ENCODE measurements around the gene EIF3L.

EIF3L gene

DNA sequence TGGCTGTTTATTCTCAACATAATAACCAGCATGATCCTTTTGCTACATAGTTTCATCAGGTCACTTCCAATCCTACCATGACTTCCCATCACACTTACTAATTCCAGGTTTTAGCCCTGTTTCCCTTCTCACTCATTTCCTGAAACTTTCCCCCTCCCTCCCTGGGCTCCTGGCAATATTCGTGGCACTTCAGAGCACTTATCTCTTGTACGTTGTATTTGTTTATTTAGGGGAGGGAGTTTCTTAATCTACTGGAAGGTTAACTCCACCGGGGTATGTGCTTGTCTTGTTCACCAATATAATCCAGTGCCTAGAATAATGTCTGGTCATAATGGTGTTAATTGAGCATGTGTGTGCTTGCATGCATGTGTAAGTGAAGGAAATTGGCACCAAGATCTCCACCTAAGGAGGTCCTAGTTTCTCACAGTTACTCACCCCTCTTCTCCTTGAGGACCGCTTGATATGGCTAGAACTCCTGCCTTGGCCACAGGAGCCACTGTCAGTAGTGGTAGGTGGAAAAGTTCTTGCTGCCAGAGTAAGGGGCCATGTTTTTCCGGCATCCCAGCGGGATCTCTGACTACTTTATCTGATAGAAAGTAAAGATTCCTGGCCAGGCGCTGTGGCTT is 11.7 kb downstream of the EIF3L start:
- Histone ChIP-seq H3K9ac (ENCODE audit: low read depth, low read length) (no peak overlapping the region), H3K36me3 (ENCODE audit: control insufficient read depth, insufficient read depth, low read length) (peaks cover 94% of the 10 kb centered on the region)

GRCh38 chr22:37862570-37863325 is 13.5 kb downstream of the EIF3L start:
- no peak overlapping the region for H3K9ac ChIP-seq (ENCODE audit: low read depth, low read length)
- H3K9me3 ChIP-seq (ENCODE audit: control insufficient read depth, insufficient read depth, low read length) = no peaks in the 10 kb centered on the region
- peaks cover 94% of the 10 kb centered on the region for H3K36me3 ChIP-seq (ENCODE audit: control insufficient read depth, insufficient read depth, low read length)
- H3K4me1 ChIP-seq (ENCODE audit: control insufficient read depth, insufficient read depth, low read length) = 0 out of 2 replicates have a peak, but pooled peaks cover 4% of the 10 kb centered on the region
- H3K4me3 ChIP-seq (ENCODE audit: low read depth, low read length) = no peak overlapping the region
- peak overlapping the region; percentile 68 for H3K27ac ChIP-seq (ENCODE audit: low read depth, low read length)
- H3K27me3 ChIP-seq (ENCODE audit: control insufficient read depth, insufficient read depth, low read length) = no peaks in the 10 kb centered on the region

More for the DNA sequence above, 11.7 kb downstream of the EIF3L start:
- Histone ChIP-seq H3K27ac (ENCODE audit: low read depth, low read length) (no peak overlapping the region), H3K4me1 (ENCODE audit: control insufficient read depth, insufficient read depth, low read length) (0 out of 2 replicates have a peak, but pooled peaks cover 4% of the 10 kb centered on the region), H3K27me3 (ENCODE audit: control insufficient read depth, insufficient read depth, low read length) (no peaks in the 10 kb centered on the region), H3K9me3 (ENCODE audit: control insufficient read depth, insufficient read depth, low read length) (no peaks in the 10 kb centered on the region), H3K4me3 (ENCODE audit: low read depth, low read length) (no peak overlapping the region)

- Histone ChIP-seq H3K36me3 (ENCODE audit: control insufficient read depth, insufficient read depth, low read length) (peaks cover 89% of the 10 kb centered on the region), H3K27me3 (ENCODE audit: control insufficient read depth, insufficient read depth, low read length) (no peaks in the 10 kb centered on the region), H3K4me1 (ENCODE audit: control insufficient read depth, insufficient read depth, low read length) (0 out of 2 replicates have a peak, but pooled peaks cover 4% of the 10 kb centered on the region), H3K27ac (ENCODE audit: low read depth, low read length) (no peak overlapping the region), H3K4me3 (ENCODE audit: low read depth, low read length) (no peak overlapping the region), H3K9ac (ENCODE audit: low read depth, low read length) (no peak overlapping the region), H3K9me3 (ENCODE audit: control insufficient read depth, insufficient read depth, low read length) (no peaks in the 10 kb centered on the region)
These were observed 16.3 kb downstream of the EIF3L start for GRCh38 chr22:37865510-37865909.

GRCh38 chr22:37870273-37870672 is 21.1 kb downstream of the EIF3L start:
- Histone ChIP-seq H3K27ac (ENCODE audit: low read depth, low read length) (peak overlapping the region; percentile 0), H3K36me3 (ENCODE audit: control insufficient read depth, insufficient read depth, low read length) (peaks cover 88% of the 10 kb centered on the region), H3K9me3 (ENCODE audit: control insufficient read depth, insufficient read depth, low read length) (no peaks in the 10 kb centered on the region), H3K27me3 (ENCODE audit: control insufficient read depth, insufficient read depth, low read length) (no peaks in the 10 kb centered on the region), H3K4me3 (ENCODE audit: low read depth, low read length) (no peak overlapping the region), H3K9ac (ENCODE audit: low read depth, low read length) (no peak overlapping the region), H3K4me1 (ENCODE audit: control insufficient read depth, insufficient read depth, low read length) (no peaks in the 10 kb centered on the region)

- H3K9me3 ChIP-seq (ENCODE audit: control insufficient read depth, insufficient read depth, low read length) = no peaks in the 10 kb centered on the region
- H3K36me3 ChIP-seq (ENCODE audit: control insufficient read depth, insufficient read depth, low read length) = peaks cover 86% of the 10 kb centered on the region
- H3K9ac ChIP-seq (ENCODE audit: low read depth, low read length) = no peak overlapping the region
- no peaks in the 10 kb centered on the region for H3K4me1 ChIP-seq (ENCODE audit: control insufficient read depth, insufficient read depth, low read length)
- no peak overlapping the region for H3K27ac ChIP-seq (ENCODE audit: low read depth, low read length)
- H3K4me3 ChIP-seq (ENCODE audit: low read depth, low read length) = no peak overlapping the region
- no peaks in the 10 kb centered on the region for H3K27me3 ChIP-seq (ENCODE audit: control insufficient read depth, insufficient read depth, low read length)
These were observed 31.6 kb downstream of the EIF3L start for GRCh38 chr22:37880668-37881440.

- H3K27me3 ChIP-seq (ENCODE audit: control insufficient read depth, insufficient read depth, low read length) = no peaks in the 10 kb centered on the region
- no peak overlapping the region for H3K9ac ChIP-seq (ENCODE audit: low read depth, low read length)
- no peak overlapping the region for H3K27ac ChIP-seq (ENCODE audit: low read depth, low read length)
- H3K9me3 ChIP-seq (ENCODE audit: control insufficient read depth, insufficient read depth, low read length) = no peaks in the 10 kb centered on the region
- H3K36me3 ChIP-seq (ENCODE audit: control insufficient read depth, insufficient read depth, low read length) = peaks cover 82% of the 10 kb centered on the region
- no peak overlapping the region for H3K4me3 ChIP-seq (ENCODE audit: low read depth, low read length)
- no peaks in the 10 kb centered on the region for H3K4me1 ChIP-seq (ENCODE audit: control insufficient read depth, insufficient read depth, low read length)
These were observed 35.2 kb downstream of the EIF3L start for GRCh38 chr22:37884420-37884819.

- Histone ChIP-seq H3K4me3 (ENCODE audit: low read depth, low read length) (no peak overlapping the region), H3K36me3 (ENCODE audit: control insufficient read depth, insufficient read depth, low read length) (peaks cover 73% of the 10 kb centered on the region), H3K27me3 (ENCODE audit: control insufficient read depth, insufficient read depth, low read length) (no peaks in the 10 kb centered on the region), H3K9me3 (ENCODE audit: control insufficient read depth, insufficient read depth, low read length) (no peaks in the 10 kb centered on the region), H3K9ac (ENCODE audit: low read depth, low read length) (no peak overlapping the region), H3K27ac (ENCODE audit: low read depth, low read length) (peak overlapping the region; percentile 17), H3K4me1 (ENCODE audit: control insufficient read depth, insufficient read depth, low read length) (no peaks in the 10 kb centered on the region)
These were observed 38.6 kb downstream of the EIF3L start for GRCh38 chr22:37887584-37888378.

DNA sequence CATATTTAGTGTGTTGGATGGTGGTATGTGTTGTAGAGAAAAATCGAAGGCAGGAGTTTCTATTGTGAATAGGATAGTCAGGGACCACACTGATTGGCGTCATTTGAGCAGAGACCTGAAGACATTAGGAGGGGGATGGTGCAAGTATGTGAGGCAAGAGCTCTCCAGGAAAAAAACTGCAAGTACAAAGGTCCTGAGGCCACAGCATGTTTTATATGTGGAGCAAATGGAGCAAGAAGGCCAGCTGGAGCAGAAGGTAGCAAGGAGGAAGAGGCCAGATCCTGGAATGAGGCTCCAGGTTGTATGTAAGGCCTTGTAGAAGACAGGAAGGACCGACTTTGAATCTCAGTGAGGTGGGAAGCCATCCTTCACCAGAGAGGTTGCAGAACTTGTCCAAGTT is 42.7 kb downstream of the EIF3L start:
- no peak overlapping the region for H3K4me3 ChIP-seq (ENCODE audit: low read depth, low read length)
- H3K9ac ChIP-seq (ENCODE audit: low read depth, low read length) = no peak overlapping the region
- H3K36me3 ChIP-seq (ENCODE audit: control insufficient read depth, insufficient read depth, low read length) = peaks cover 47% of the 10 kb centered on the region
- H3K27ac ChIP-seq (ENCODE audit: low read depth, low read length) = no peak overlapping the region
- H3K27me3 ChIP-seq (ENCODE audit: control insufficient read depth, insufficient read depth, low read length) = no peaks in the 10 kb centered on the region
- H3K4me1 ChIP-seq (ENCODE audit: control insufficient read depth, insufficient read depth, low read length) = peaks cover 21% of the 10 kb centered on the region
- H3K9me3 ChIP-seq (ENCODE audit: control insufficient read depth, insufficient read depth, low read length) = no peaks in the 10 kb centered on the region

DNA sequence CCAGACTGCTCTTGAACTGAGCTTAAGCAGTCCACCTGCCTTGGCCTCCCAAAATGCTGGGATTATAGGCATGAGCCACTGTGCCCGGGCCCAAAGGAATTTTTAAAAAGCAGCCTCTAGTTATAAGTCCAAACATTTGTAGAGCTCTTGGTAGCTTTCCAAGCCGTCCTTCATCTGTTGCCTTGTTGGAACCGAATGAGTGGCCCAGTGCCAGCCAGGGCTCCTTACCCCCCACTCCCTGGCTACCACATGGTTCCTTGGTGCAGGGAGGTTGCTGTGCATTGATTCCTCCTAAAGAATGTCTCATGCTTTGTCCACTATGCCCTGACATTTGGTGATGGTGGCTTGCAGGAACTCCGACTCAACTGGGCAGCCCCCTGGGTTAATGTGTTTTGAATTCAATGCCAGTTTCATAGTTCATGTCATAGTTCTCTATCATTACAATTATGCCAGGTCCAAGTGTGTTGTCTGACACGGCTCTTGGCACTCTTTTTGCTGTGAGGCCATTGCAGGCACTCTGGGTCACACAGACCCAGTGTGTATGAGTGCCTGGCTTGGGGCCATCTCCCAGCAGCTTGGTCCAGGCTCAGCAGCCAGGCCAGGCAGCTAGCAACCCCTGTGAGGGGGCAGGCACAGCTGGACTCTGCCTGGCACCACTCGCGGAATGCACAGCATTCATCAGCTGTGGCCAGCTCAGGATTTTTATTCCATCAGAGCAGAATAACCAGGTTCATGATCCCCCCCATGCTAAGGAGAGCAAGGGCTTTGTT is 43.5 kb downstream of the EIF3L start:
- no peaks in the 10 kb centered on the region for H3K27me3 ChIP-seq (ENCODE audit: control insufficient read depth, insufficient read depth, low read length)
- peaks cover 39% of the 10 kb centered on the region for H3K36me3 ChIP-seq (ENCODE audit: control insufficient read depth, insufficient read depth, low read length)
- no peak overlapping the region for H3K27ac ChIP-seq (ENCODE audit: low read depth, low read length)
- no peaks in the 10 kb centered on the region for H3K9me3 ChIP-seq (ENCODE audit: control insufficient read depth, insufficient read depth, low read length)
- no peak overlapping the region for H3K9ac ChIP-seq (ENCODE audit: low read depth, low read length)
- H3K4me1 ChIP-seq (ENCODE audit: control insufficient read depth, insufficient read depth, low read length) = peaks cover 21% of the 10 kb centered on the region
- no peak overlapping the region for H3K4me3 ChIP-seq (ENCODE audit: low read depth, low read length)

GRCh38 chr22:37893583-37893983 is 44.4 kb downstream of the EIF3L start:
- no peak overlapping the region for H3K27ac ChIP-seq (ENCODE audit: low read depth, low read length)

More at GRCh38 chr22:37893583-37893983, 44.4 kb downstream of the EIF3L start:
- H3K9ac ChIP-seq (ENCODE audit: low read depth, low read length) = no peak overlapping the region
- peaks cover 31% of the 10 kb centered on the region for H3K36me3 ChIP-seq (ENCODE audit: control insufficient read depth, insufficient read depth, low read length)
- peaks cover 25% of the 10 kb centered on the region for H3K4me1 ChIP-seq (ENCODE audit: control insufficient read depth, insufficient read depth, low read length)
- no peaks in the 10 kb centered on the region for H3K9me3 ChIP-seq (ENCODE audit: control insufficient read depth, insufficient read depth, low read length)
- no peak overlapping the region for H3K4me3 ChIP-seq (ENCODE audit: low read depth, low read length)
- no peaks in the 10 kb centered on the region for H3K27me3 ChIP-seq (ENCODE audit: control insufficient read depth, insufficient read depth, low read length)
